ENCODE results near the gene SLC25A25. TPM values are rescaled to one million over a fixed set of nuclear protein-coding genes. Genes with fewer than 3 reads are reported as not detected.
A peak's percentile ranks its signal among the peaks of the same experiment; 100 is the strongest.

Gene SLC25A25
- total and polyA plus RNA-seq, 2 of the 8 experiments (the other 6 are each of a cell fraction or from before 2014, with no cell fraction given), result 6.5 to 18.5 TPM

DNA sequence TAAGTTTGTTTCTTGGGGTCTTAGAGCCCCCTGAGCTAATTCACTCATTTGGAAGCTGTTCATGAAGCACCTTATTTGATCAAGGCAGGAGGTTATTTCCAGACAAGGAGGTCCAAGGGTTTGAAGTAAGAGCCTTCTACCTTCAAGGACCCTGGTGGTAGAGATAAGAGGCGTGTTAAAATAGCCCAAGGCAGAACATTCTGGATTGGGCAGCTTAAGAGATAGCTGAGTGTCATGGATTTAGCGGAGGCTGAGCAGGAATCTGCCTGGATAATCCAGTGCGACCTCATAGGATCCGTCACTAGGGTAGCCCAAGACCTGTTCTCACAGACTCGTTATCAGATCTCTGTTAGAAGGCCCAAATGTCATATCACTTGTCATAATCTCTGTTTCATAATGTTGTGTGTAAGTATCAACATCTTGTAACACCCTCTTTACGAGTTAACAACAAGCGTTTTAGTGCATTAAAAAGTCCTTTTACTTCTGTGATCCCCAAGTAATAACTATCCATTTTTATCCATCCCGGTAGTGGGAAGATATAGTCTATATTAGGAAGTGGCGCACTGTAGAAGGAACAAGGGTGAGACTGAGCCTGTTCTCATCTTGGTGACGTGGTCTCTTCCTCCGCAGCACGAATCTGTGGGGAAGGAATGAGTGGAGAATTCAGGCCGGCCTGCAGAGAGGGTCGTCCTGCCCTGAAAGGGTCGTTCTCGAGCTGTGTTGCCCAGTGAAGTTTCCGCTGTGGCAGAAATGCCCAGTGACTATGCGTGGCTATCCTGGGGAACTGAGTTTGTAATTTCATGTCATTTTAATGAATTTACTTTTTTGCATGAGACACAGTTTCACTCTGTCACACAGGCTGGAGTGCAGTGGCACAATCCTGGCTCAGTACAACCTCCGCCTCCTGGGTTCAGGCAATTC is 28.8 kb downstream of the SLC25A25 start:
- H3K23ac ChIP-seq (ENCODE audit: insufficient read length), result no peak overlapping the region
- H3K4ac ChIP-seq (replicated peaks; ENCODE audit: insufficient read length, low read depth, low read length), result no peak overlapping the region
- H3K79me2 ChIP-seq (ENCODE audit: control insufficient read depth in 1 of 2, insufficient read depth in 2 of 2, low read length in 2 of 2), result peaks cover 0 to 36% of the 10 kb centered on the region in 2 experiments; a peak in 2 of 4 replicates
- no peak overlapping the region for H2BK15ac ChIP-seq (ENCODE audit: low read length)
- H3K23me2 ChIP-seq (ENCODE audit: low read depth, low read length), result peaks cover 9% of the 10 kb centered on the region
- DNase-seq (ENCODE audit: low read depth in 1 of 2, low spot score in 2 of 2) (no peak), FAIRE-seq (no peak)
- H3K79me1 ChIP-seq (ENCODE audit: low read depth, low read length), result peaks cover 27% of the 10 kb centered on the region
- no peak overlapping the region for H3K18ac ChIP-seq (ENCODE audit: extremely low read depth, low read length)
- no peaks in the 10 kb centered on the region for H3K9me3 ChIP-seq (ENCODE audit: insufficient read depth in 2 of 2, low read depth in 1 of 2, low read length in 1 of 2)
- peak overlapping the region; percentile 59; the same call in 1 of the 2 replicates for H3K27ac ChIP-seq (ENCODE audit: low read depth, low read length)
- H2BK12ac ChIP-seq (ENCODE audit: low read depth, low read length), result peak overlapping the region; percentile 91; the same call in 1 of the 2 replicates
- H2BK20ac ChIP-seq (ENCODE audit: low read length), result no peak overlapping the region
- no peak overlapping the region for H3K4me3 ChIP-seq (ENCODE audit: extremely low read depth in 1 of 4, insufficient read depth in 2 of 4, low read depth in 3 of 4, low read length in 4 of 4)
- no peak overlapping the region for H3K56ac ChIP-seq (replicated peaks; ENCODE audit: insufficient read length, low read depth, low read length)
- ChIA-PET POLR2A (ENCODE audit: partially characterized antibody) (interaction anchor here (1.3 to 12.1 kb wide), 6 partner anchors 10 to 63 kb away, joined by 3 to 119 read pairs (median 10); partner anchors contain the start of gene BBLN), CTCF (ENCODE audit: partially characterized antibody) (interaction anchor here (1.0 to 10.5 kb wide), 8 partner anchors 9 to 154 kb away, joined by 3 to 114 read pairs (median 6); no protein-coding TSS in a partner anchor)
- peaks cover 6 to 23% of the 10 kb centered on the region in 2 experiments for H4K20me1 ChIP-seq (replicated peaks in 1 of 2; ENCODE audit: control insufficient read depth in 1 of 2, insufficient read depth in 2 of 2, low read length in 2 of 2)
- H2AFZ ChIP-seq (ENCODE audit: low read length), result no peak overlapping the region
- H4K8ac ChIP-seq (ENCODE audit: extremely low read depth, insufficient read depth, low read length), result peak overlapping the region; percentile 8
- no peak for TF ChIP-seq POLR2A (IDR thresholded peaks at IDR 0.05; ENCODE audit: control extremely low read depth in 1 of 2, low read depth in 2 of 2, low read length in 2 of 2)
- TF ChIP-seq TEAD4 (IDR thresholded peaks at IDR 0.05; ENCODE audit: low read depth, low read length), result no peak
- no peak for TF ChIP-seq NRF1 (IDR thresholded peaks at IDR 0.05; ENCODE audit: low read depth, low read length)
- no peak for TF ChIP-seq HDAC2 (IDR thresholded peaks at IDR 0.05; ENCODE audit: borderline replicate concordance in 1 of 2, low read depth in 2 of 2, low read length in 2 of 2)
- TF ChIP-seq GABPA (IDR thresholded peaks at IDR 0.05; ENCODE audit: borderline replicate concordance, insufficient read depth, low read length), result no peak
- peaks cover 11 to 28% (median 22%) of the 10 kb centered on the region in 4 experiments for H3K4me1 ChIP-seq (replicated peaks in 1 of 4; ENCODE audit: control insufficient read depth in 3 of 4, insufficient read depth in 4 of 4, low read length in 3 of 4)
- no peak overlapping the region for H4K91ac ChIP-seq (replicated peaks; ENCODE audit: insufficient read length, low read length)
- peak overlapping the region in 1 of 2 experiments; percentile 93; a peak in 1 of 4 replicates for H3K4me2 ChIP-seq (ENCODE audit: insufficient read depth in 1 of 2, low read depth in 2 of 2, low read length in 2 of 2)
- H3K9ac ChIP-seq (replicated peaks in 1 of 4; ENCODE audit: extremely low read depth in 1 of 4, low read depth in 3 of 4, low read length in 3 of 4), result no peak overlapping the region
- H3K14ac ChIP-seq (ENCODE audit: insufficient read length), result no peak overlapping the region
- peaks cover 2 to 7% (median 4%) of the 10 kb centered on the region in 4 experiments; a peak in 6 of 8 replicates for H3K36me3 ChIP-seq (ENCODE audit: control insufficient read depth in 2 of 4, insufficient read depth in 4 of 4, low read length in 3 of 4)
- no peak overlapping the region for H4K5ac ChIP-seq (ENCODE audit: insufficient read length, low read depth, low read length)
- WGBS, 2 experiments (ENCODE audit: extremely low coverage in 1 of 2, insufficient coverage in 1 of 2, insufficient read length in 1 of 2, insufficient replicate concordance in 2 of 2, low coverage in 1 of 2, low lambda C conversion rate in 2 of 2, missing lambda C conversion rate in 1 of 2), result 82% methylated on average over 19 of the region's 19 CpGs; no CpG with 5 or more reads in 1 of the 2 experiments
- H2AK5ac ChIP-seq (ENCODE audit: low read depth, low read length), result peak overlapping the region; percentile 4; the same call in 1 of the 2 replicates
- H3K27me3 ChIP-seq (replicated peaks in 1 of 4; ENCODE audit: control insufficient read depth in 3 of 4, extremely low read depth in 1 of 4, insufficient read depth in 3 of 4, low read length in 3 of 4), result no peaks in the 10 kb centered on the region
- peak overlapping the region; percentile 94; the same call in 1 of the 2 replicates for H2BK5ac ChIP-seq (ENCODE audit: low read depth, low read length)
- no peak overlapping the region for H2BK120ac ChIP-seq (replicated peaks; ENCODE audit: low read depth, low read length)
